IMR-90 (cell line): ENCODE results near the gene LAMC2. TPM values are rescaled to one million over a fixed set of nuclear protein-coding genes. Genes with fewer than 3 reads are reported as not detected.

Experiments used
- ATAC-seq: fragments of 200-7000 bp; cut with Tn5 transposase; 2 replicates; pipeline ENCODE4 v1.9.1; 2020; ENCODE audit warnings: low read depth, mild to moderate bottlenecking, moderate library complexity
- BruUV-seq: library from RNA; stranded (reverse); fragments of 400-500 nt; replicated peaks from 2 replicates; lab custom pipeline; 2021; lab: Mats Ljungman, UMichigan
- CTCF ChIA-PET: fragments of 300-600 bp; formaldehyde crosslinking; extraction: SDS; loops from one replicate; lab custom pipeline; 2021; ENCODE audit warnings: antibody characterized with exemption; lab: Yijun Ruan, JAX
- POLR2A ChIA-PET: fragments of 300-600 bp; sonication (Branson Sonifier 250); formaldehyde crosslinking; loops from one replicate; lab custom pipeline; 2022; ENCODE audit warnings: antibody characterized with exemption; ENCODE audit not compliant: unreplicated experiment; lab: Charles Lee
- DNase-seq: peaks from one replicate; pipeline ENCODE4 v3.0.0; 2013
- H2AFZ ChIP-seq: replicated peaks from 2 replicates; pipeline ENCODE3; 2013; ENCODE audit warnings: low read length, mild to moderate bottlenecking; ENCODE audit not compliant: poor library complexity
- H2AK5ac ChIP-seq: 2 replicates; pipeline ENCODE4 v1.6.1; 2013; ENCODE audit warnings: low read depth, low read length, inconsistent platforms
- H2AK9ac ChIP-seq: replicated peaks from 2 replicates; pipeline ENCODE3; 2013; ENCODE audit warnings: mild to moderate bottlenecking, low read depth, low read length, moderate library complexity; ENCODE audit not compliant: poor library complexity
- H2BK120ac ChIP-seq: 2 replicates; pipeline ENCODE4 v1.6.1; 2013; ENCODE audit warnings: low read depth, low read length, inconsistent platforms
- H2BK15ac ChIP-seq: 3 replicates; pipeline ENCODE4 v1.6.1; 2013; ENCODE audit warnings: low read depth, low read length, inconsistent platforms
- H2BK20ac ChIP-seq: 2 replicates; pipeline ENCODE4 v1.6.1; 2013; ENCODE audit warnings: low read depth, mild to moderate bottlenecking, inconsistent platforms, low read length, moderate library complexity
- H2BK5ac ChIP-seq: 2 replicates; pipeline ENCODE4 v1.6.1; 2013; ENCODE audit warnings: mild to moderate bottlenecking, low read depth, low read length, inconsistent platforms; ENCODE audit not compliant: poor library complexity, severe bottlenecking
- H3K14ac ChIP-seq: replicated peaks from 2 replicates; pipeline ENCODE4 v1.6.1; 2013; ENCODE audit warnings: low read depth, low read length, inconsistent platforms
- H3K18ac ChIP-seq: 2 replicates; pipeline ENCODE4 v1.6.1; 2013; ENCODE audit warnings: low read depth, low read length, control low read depth
- H3K23ac ChIP-seq: 2 replicates; pipeline ENCODE4 v1.6.1; 2013; ENCODE audit warnings: low read depth, low read length, inconsistent platforms
- H3K27ac ChIP-seq: 2 replicates; pipeline ENCODE4 v1.5.1; 2013; ENCODE audit warnings: mild to moderate bottlenecking, control low read depth, low read length; ENCODE audit not compliant: insufficient read depth
- H3K27me3 ChIP-seq: 2 replicates; pipeline ENCODE4 v1.6.1; 2013; ENCODE audit warnings: low read length; ENCODE audit not compliant: control insufficient read depth, insufficient read depth
- H3K36me3 ChIP-seq: 2 replicates; pipeline ENCODE4 v1.6.1; 2013; ENCODE audit warnings: low read length, mixed read lengths; ENCODE audit not compliant: control insufficient read depth, insufficient read depth
- H3K4ac ChIP-seq: 2 replicates; pipeline ENCODE4 v1.6.1; 2013; ENCODE audit warnings: low read depth, low read length, inconsistent platforms
- H3K4me1 ChIP-seq: 2 replicates; pipeline ENCODE4 v1.6.1; 2013; ENCODE audit warnings: low read length, mixed read lengths; ENCODE audit not compliant: control insufficient read depth, insufficient read depth
- H3K4me2 ChIP-seq: 2 replicates; pipeline ENCODE4 v1.6.1; 2013; ENCODE audit warnings: low read depth, mild to moderate bottlenecking, control low read depth, low read length, moderate library complexity
- H3K4me3 ChIP-seq: 2 replicates; pipeline ENCODE4 v1.5.1; 2013; ENCODE audit warnings: low read depth, mild to moderate bottlenecking, control low read depth, low read length, moderate library complexity; ENCODE audit not compliant: insufficient read depth
- H3K56ac ChIP-seq: 2 replicates; pipeline ENCODE4 v1.6.1; 2013; ENCODE audit warnings: low read length, inconsistent platforms; ENCODE audit not compliant: insufficient read depth; ENCODE audit errors: extremely low read depth
- H3K79me1 ChIP-seq, 2 experiments: 2 replicates each; pipeline ENCODE4 v1.6.1; 2013; ENCODE audit warnings: low read length in 2 of 2, inconsistent platforms in 1 of 2, low read depth in 1 of 2
- H3K9ac ChIP-seq: 2 replicates; pipeline ENCODE4 v1.6.1; 2013; ENCODE audit warnings: low read depth, low read length, control low read depth
- H3K9me1 ChIP-seq: 2 replicates; pipeline ENCODE4 v1.6.1; 2013; ENCODE audit warnings: low read length, inconsistent platforms; ENCODE audit not compliant: insufficient read depth
- H3K9me3 ChIP-seq: 2 replicates; pipeline ENCODE4 v1.6.1; 2013; ENCODE audit warnings: low read length; ENCODE audit not compliant: control insufficient read depth, insufficient read depth
- H4K20me1 ChIP-seq: 2 replicates; pipeline ENCODE4 v1.6.1; 2013; ENCODE audit warnings: low read length, inconsistent platforms; ENCODE audit not compliant: insufficient read depth
- H4K5ac ChIP-seq: 2 replicates; pipeline ENCODE4 v1.6.1; 2013; ENCODE audit warnings: mild to moderate bottlenecking, low read depth, low read length, control low read depth
- H4K8ac ChIP-seq, 2 experiments: 2 replicates each; pipeline ENCODE4 v1.6.1; 2013; ENCODE audit warnings: low read depth in 2 of 2, low read length in 2 of 2, control low read depth in 1 of 2, inconsistent platforms in 1 of 2
- H4K91ac ChIP-seq: 2 replicates; pipeline ENCODE4 v1.6.1; 2013; ENCODE audit warnings: low read depth, low read length, inconsistent platforms; ENCODE audit not compliant: insufficient read depth
- FOS ChIP-seq: fragments of 150-350 bp; IDR thresholded peaks from 2 replicates; pipeline ENCODE4 v1.6.1; 2016; ENCODE audit warnings: low read depth, low read length
- WGBS, 2 experiments: methylation state at CpG; one replicate each; pipeline versions ENCODE4 v1.1.5 to v1.1.7; 2013; ENCODE audit warnings: missing lambda C conversion rate in 2 of 2; ENCODE audit not compliant: insufficient read length in 1 of 2; ENCODE audit errors: extremely low coverage in 2 of 2; 5-methylcytosine and 5-hydroxymethylcytosine counted together
- dilution Hi-C: fragments of 300-500 bp; cut with HindIII; formaldehyde crosslinking; loops from one replicate; pipeline ENCODE4 v1.14.3; 2018; ENCODE audit warnings: low sequenced_read_pairs; ENCODE audit not compliant: unreplicated experiment
- in situ Hi-C: fragments of 300-500 bp; cut with MboI; formaldehyde crosslinking; loops from 3 replicates; pipeline ENCODE4 v1.14.3; 2019; ENCODE audit warnings: low sequenced_read_pairs, inconsistent platforms, mixed read lengths
- intact Hi-C: fragments of 100-400 bp; cut with micrococcal nuclease; formaldehyde crosslinking; loops from 2 replicates; pipeline ENCODE4 v1.10.0; 2022
- polyA plus RNA-seq, 3 experiments: library from polyadenylated mRNA; depleted of rRNA; stranded (reverse); fragments of >200 nt; gene quantifications; 2 replicates each; pipeline ENCODE4 v1.2.3, GENCODE V29; 2012; ENCODE audit warnings: low replicate concordance in 1 of 3
- total RNA-seq: library from RNA; depleted of rRNA; stranded (reverse); fragments of >200 nt; gene quantifications from 2 replicates; pipeline ENCODE4 v1.2.3, GENCODE V29; 2012

Gene LAMC2
- total and polyA plus RNA-seq, 2 of the 4 experiments (the other 2 are of a cell fraction) = 2.3 to 2.8 TPM

GRCh38 chr1:183143576-183144315, 42.3 kb upstream of the LAMC2 start:
- Histone ChIP-seq H4K20me1 (no peaks in the 10 kb centered on the region), H3K36me3 (peaks cover 35% of the 10 kb centered on the region), H3K4me3 (no peak overlapping the region), H2BK120ac (no peak overlapping the region), H3K9ac (no peak overlapping the region; the same call in 1 of the 2 replicates), H2AK9ac (no peak overlapping the region), H3K56ac (no peak overlapping the region), H3K23ac (no peak overlapping the region), H4K5ac (no peak overlapping the region), H4K8ac (no peak overlapping the region), H4K91ac (no peak overlapping the region), H3K9me1 (peaks cover 23% of the 10 kb centered on the region), H3K4me1 (peaks cover 5% of the 10 kb centered on the region), H3K4ac (no peak overlapping the region), H3K14ac (no peak overlapping the region), H3K4me2 (no peak overlapping the region), H3K9me3 (no peaks in the 10 kb centered on the region), H3K18ac (no peak overlapping the region), H2BK20ac (no peak overlapping the region), H3K79me1 (peaks cover 7 to 32% of the 10 kb centered on the region in 2 experiments; a peak in 2 of 4 replicates), H3K27ac (no peak overlapping the region), H2AFZ (no peak overlapping the region), H3K27me3 (no peaks in the 10 kb centered on the region), H2AK5ac (no peak overlapping the region), H2BK5ac (no peak overlapping the region), H2BK15ac (no peak overlapping the region)
- ChIA-PET CTCF (no interaction called here), POLR2A (no interaction called here)
- no TSS peak for BruUV-seq
- dilution Hi-C loops (no loop called here), in situ Hi-C loops (no loop called here), intact Hi-C loops (loop anchor here (5.0 kb wide), 1 partner anchor 94 kb away; no protein-coding TSS in a partner anchor)
- WGBS, 2 experiments = no CpG with 5 or more reads among the region's 7 CpGs
- ATAC-seq = no peak
- no peak for TF ChIP-seq FOS
- DNase-seq = no peak
